HG02588 (cell line): ENCODE data around the gene MAN1A1.

Experiments used
- ATAC-seq: cut with Tn5 transposase; IDR thresholded peaks from one replicate; pipeline ENCODE4 v1.9.1; 2021; ENCODE audit warnings: mild to moderate bottlenecking, moderate library complexity; ENCODE audit not compliant: unreplicated experiment

Gene MAN1A1

GRCh38 chr6:119148825-119149525 lies 200.6 kb downstream of the MAN1A1 start:
- ATAC-seq: no peak

GRCh38 chr6:119148098-119148824 lies 201.3 kb downstream of the MAN1A1 start:
- ATAC-seq: no peak

GRCh38 chr6:119147101-119148053 lies 202.2 kb downstream of the MAN1A1 start:
- ATAC-seq: peak; percentile 98

GRCh38 chr6:119145111-119145510 lies 204.4 kb downstream of the MAN1A1 start:
- ATAC-seq: no peak

GRCh38 chr6:119142637-119143036 lies 206.9 kb downstream of the MAN1A1 start:
- no peak for ATAC-seq

- ATAC-seq: no peak
Measured at GRCh38 chr6:119142041-119142440, 207.5 kb downstream of the MAN1A1 start.

GRCh38 chr6:119140196-119141140 lies 209.1 kb downstream of the MAN1A1 start:
- ATAC-seq: no peak

- peak; percentile 90 for ATAC-seq
Measured at GRCh38 chr6:119138906-119139541, 210.5 kb downstream of the MAN1A1 start.

GRCh38 chr6:119137194-119138072 lies 212.1 kb downstream of the MAN1A1 start:
- no peak for ATAC-seq

- no peak for ATAC-seq
Measured at GRCh38 chr6:119134752-119135151, 214.8 kb downstream of the MAN1A1 start.

GRCh38 chr6:119133400-119133799 lies 216.2 kb downstream of the MAN1A1 start:
- no peak for ATAC-seq

GRCh38 chr6:119132261-119132981 lies 217.1 kb downstream of the MAN1A1 start:
- ATAC-seq: no peak

GRCh38 chr6:119129968-119130484 lies 219.5 kb downstream of the MAN1A1 start:
- no peak for ATAC-seq

GRCh38 chr6:119129148-119129967 lies 220.2 kb downstream of the MAN1A1 start:
- ATAC-seq: peak; percentile 84

- ATAC-seq: no peak
Measured at GRCh38 chr6:119128252-119128912, 221.2 kb downstream of the MAN1A1 start.

GRCh38 chr6:119127627-119128026 lies 221.9 kb downstream of the MAN1A1 start:
- ATAC-seq: no peak
